ENCODE measurements around the gene PARD3.

The PARD3 gene

DNA sequence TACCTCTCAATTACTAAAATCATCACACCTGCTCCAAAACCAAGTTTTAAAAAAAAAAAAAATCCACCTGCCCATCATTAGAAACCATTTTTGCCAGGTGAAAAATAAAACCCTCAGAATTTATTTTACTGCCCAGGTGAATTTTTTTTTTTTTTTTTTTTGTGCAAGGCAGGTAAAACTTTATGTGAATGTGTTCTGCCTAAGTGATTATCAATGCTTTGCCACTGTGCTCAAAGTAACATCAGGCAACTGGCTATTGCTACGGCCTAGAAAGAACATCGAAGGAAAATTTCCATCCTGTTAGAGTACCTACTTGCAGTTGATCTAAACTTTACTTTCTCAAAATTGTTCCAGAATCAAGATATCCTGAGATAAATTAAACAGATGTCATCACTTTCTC lies 512.1 kb downstream of the PARD3 start:
- TF ChIP-seq, protein P1, sequence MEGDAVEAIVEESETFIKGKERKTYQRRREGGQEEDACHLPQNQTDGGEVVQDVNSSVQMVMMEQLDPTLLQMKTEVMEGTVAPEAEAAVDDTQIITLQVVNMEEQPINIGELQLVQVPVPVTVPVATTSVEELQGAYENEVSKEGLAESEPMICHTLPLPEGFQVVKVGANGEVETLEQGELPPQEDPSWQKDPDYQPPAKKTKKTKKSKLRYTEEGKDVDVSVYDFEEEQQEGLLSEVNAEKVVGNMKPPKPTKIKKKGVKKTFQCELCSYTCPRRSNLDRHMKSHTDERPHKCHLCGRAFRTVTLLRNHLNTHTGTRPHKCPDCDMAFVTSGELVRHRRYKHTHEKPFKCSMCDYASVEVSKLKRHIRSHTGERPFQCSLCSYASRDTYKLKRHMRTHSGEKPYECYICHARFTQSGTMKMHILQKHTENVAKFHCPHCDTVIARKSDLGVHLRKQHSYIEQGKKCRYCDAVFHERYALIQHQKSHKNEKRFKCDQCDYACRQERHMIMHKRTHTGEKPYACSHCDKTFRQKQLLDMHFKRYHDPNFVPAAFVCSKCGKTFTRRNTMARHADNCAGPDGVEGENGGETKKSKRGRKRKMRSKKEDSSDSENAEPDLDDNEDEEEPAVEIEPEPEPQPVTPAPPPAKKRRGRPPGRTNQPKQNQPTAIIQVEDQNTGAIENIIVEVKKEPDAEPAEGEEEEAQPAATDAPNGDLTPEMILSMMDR (IDR thresholded peaks at IDR 0.05; ENCODE audit: insufficient read depth, low read length, poor library complexity, severe bottlenecking), result no peak
- Histone ChIP-seq H3K27me3 (replicated peaks; ENCODE audit: control insufficient read depth, insufficient read depth, low read length) (no peaks in the 10 kb centered on the region), H3K36me3 (ENCODE audit: control insufficient read depth, insufficient read depth, low read length) (no peaks in the 10 kb centered on the region), H3K4me3 (replicated peaks; ENCODE audit: low read depth, low read length) (no peak overlapping the region)
- no peak for DNase-seq (ENCODE audit: extremely low read depth, insufficient read length)

GRCh38 chr10:34299105-34299611 lies 515.9 kb downstream of the PARD3 start:
- no peaks in the 10 kb centered on the region for H3K27me3 ChIP-seq (replicated peaks; ENCODE audit: control insufficient read depth, insufficient read depth, low read length)
- DNase-seq (ENCODE audit: extremely low read depth, insufficient read length), result peak; percentile 52
- TF ChIP-seq, protein P1 (IDR thresholded peaks at IDR 0.05; ENCODE audit: insufficient read depth, low read length, poor library complexity, severe bottlenecking), result no peak
- no peak overlapping the region for H3K4me3 ChIP-seq (replicated peaks; ENCODE audit: low read depth, low read length)
- no peaks in the 10 kb centered on the region for H3K36me3 ChIP-seq (ENCODE audit: control insufficient read depth, insufficient read depth, low read length)

GRCh38 chr10:34298346-34298818 lies 516.7 kb downstream of the PARD3 start:
- TF ChIP-seq, protein P1 (IDR thresholded peaks at IDR 0.05; ENCODE audit: insufficient read depth, low read length, poor library complexity, severe bottlenecking), result no peak
- H3K27me3 ChIP-seq (replicated peaks; ENCODE audit: control insufficient read depth, insufficient read depth, low read length), result no peaks in the 10 kb centered on the region
- DNase-seq (ENCODE audit: extremely low read depth, insufficient read length), result no peak

DNA sequence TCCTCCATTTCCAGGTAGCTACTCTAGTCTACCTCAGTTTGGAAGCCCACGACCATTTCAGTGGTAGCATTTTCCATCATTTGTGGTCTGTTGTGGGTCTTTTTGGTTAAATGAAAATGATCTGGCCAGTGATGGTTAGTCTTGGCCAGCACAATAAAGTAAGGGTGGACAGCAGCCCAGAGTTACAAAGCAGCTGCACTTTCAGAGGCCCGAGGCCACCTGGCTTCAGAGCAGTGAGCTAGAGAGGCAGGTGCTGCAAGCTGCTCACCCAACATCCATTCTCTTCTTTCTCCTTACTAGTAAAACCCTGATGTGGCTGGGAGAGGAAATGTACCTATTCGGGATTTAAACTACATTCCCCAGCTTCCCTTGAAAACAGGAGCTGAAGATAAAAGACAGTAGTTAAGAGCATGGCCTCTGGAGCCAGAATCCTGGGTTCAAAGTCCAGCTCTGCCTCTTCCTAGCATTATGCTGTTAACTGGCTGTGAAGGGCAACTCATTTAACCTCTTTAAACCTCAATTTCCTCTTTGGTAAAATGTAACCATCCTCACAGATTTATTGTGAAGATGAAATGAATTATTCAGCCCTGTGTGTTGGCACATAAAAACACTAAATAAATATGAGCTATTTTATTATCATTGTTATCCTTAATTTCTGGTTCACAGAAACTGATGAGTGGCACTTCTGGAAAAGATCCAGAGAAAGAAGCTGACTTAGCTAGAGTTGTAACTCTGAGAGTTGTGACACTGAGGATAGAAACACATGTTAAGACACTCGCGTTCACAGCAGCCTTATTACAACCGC lies 517.4 kb downstream of the PARD3 start:
- H3K4me3 ChIP-seq (replicated peaks; ENCODE audit: low read depth, low read length), result no peak overlapping the region
- H3K27me3 ChIP-seq (replicated peaks; ENCODE audit: control insufficient read depth, insufficient read depth, low read length), result no peaks in the 10 kb centered on the region
- no peaks in the 10 kb centered on the region for H3K36me3 ChIP-seq (ENCODE audit: control insufficient read depth, insufficient read depth, low read length)
- DNase-seq (ENCODE audit: extremely low read depth, insufficient read length), result no peak
- TF ChIP-seq, protein P1 (IDR thresholded peaks at IDR 0.05; ENCODE audit: insufficient read depth, low read length, poor library complexity, severe bottlenecking), result no peak

More at GRCh38 chr10:34298346-34298818, 516.7 kb downstream of the PARD3 start:
- no peak overlapping the region for H3K4me3 ChIP-seq (replicated peaks; ENCODE audit: low read depth, low read length)
- H3K36me3 ChIP-seq (ENCODE audit: control insufficient read depth, insufficient read depth, low read length), result no peaks in the 10 kb centered on the region

- Histone ChIP-seq H3K27me3 (replicated peaks; ENCODE audit: control insufficient read depth, insufficient read depth, low read length) (no peaks in the 10 kb centered on the region), H3K36me3 (ENCODE audit: control insufficient read depth, insufficient read depth, low read length) (no peaks in the 10 kb centered on the region), H3K4me3 (replicated peaks; ENCODE audit: low read depth, low read length) (no peak overlapping the region)
- no peak for DNase-seq (ENCODE audit: extremely low read depth, insufficient read length)
- TF ChIP-seq, protein P1 (IDR thresholded peaks at IDR 0.05; ENCODE audit: insufficient read depth, low read length, poor library complexity, severe bottlenecking), result no peak
Measured at GRCh38 chr10:34295142-34295548, 520.0 kb downstream of the PARD3 start.

All from GM06990 (cell line).